Fibroblast of skin of left quadriceps (primary cell): ENCODE measurements around the gene WDFY2.

Source experiments
- DNase-seq, 2 experiments: peaks; one replicate each; pipeline ENCODE4 v3.0.0-alpha.2; 2013; ENCODE audit warnings: low read depth in 2 of 2

The WDFY2 gene

GRCh38 chr13:51770681-51771417 lies 186.6 kb downstream of the WDFY2 start:
- no peak for DNase-seq

- no peak for DNase-seq
These were observed 187.3 kb downstream of the WDFY2 start for GRCh38 chr13:51771418-51772104.

- no peak for DNase-seq
These were observed 187.8 kb downstream of the WDFY2 start for GRCh38 chr13:51772105-51772455.

- no peak for DNase-seq
These were observed 188.5 kb downstream of the WDFY2 start for GRCh38 chr13:51772781-51773180.

- DNase-seq: no peak
These were observed 189.3 kb downstream of the WDFY2 start for GRCh38 chr13:51773515-51773914.

GRCh38 chr13:51776179-51776578 lies 191.9 kb downstream of the WDFY2 start:
- no peak for DNase-seq

- DNase-seq: no peak
These were observed 193.7 kb downstream of the WDFY2 start for GRCh38 chr13:51777921-51778320.

- DNase-seq: no peak
These were observed 194.1 kb downstream of the WDFY2 start for GRCh38 chr13:51778392-51778791.

- DNase-seq: no peak
These were observed 195.8 kb downstream of the WDFY2 start for GRCh38 chr13:51780099-51780498.

- no peak for DNase-seq
These were observed 197.2 kb downstream of the WDFY2 start for GRCh38 chr13:51781246-51782022.

GRCh38 chr13:51782026-51782710 lies 197.9 kb downstream of the WDFY2 start:
- DNase-seq: no peak

GRCh38 chr13:51783428-51784094 lies 199.3 kb downstream of the WDFY2 start:
- no peak for DNase-seq

GRCh38 chr13:51784097-51784496 lies 199.8 kb downstream of the WDFY2 start:
- DNase-seq: no peak

- DNase-seq: no peak
These were observed 201.6 kb downstream of the WDFY2 start for GRCh38 chr13:51785712-51786424.

- no peak for DNase-seq
These were observed 202.4 kb downstream of the WDFY2 start for GRCh38 chr13:51786425-51787265.

- DNase-seq: peak; percentile 58 to 60
These were observed 209.5 kb downstream of the WDFY2 start for GRCh38 chr13:51793570-51794271.

GRCh38 chr13:51794964-51795363 lies 210.7 kb downstream of the WDFY2 start:
- no peak for DNase-seq

- no peak for DNase-seq
These were observed 211.2 kb downstream of the WDFY2 start for GRCh38 chr13:51795419-51795818.

GRCh38 chr13:51796546-51796945 lies 212.3 kb downstream of the WDFY2 start:
- DNase-seq: no peak
